Measurements from ENCODE around the gene ETV4. TPM values are rescaled to one million over a fixed set of nuclear protein-coding genes. Genes with fewer than 3 reads are reported as not detected.
A peak's percentile ranks its signal among the peaks of the same experiment; 100 is the strongest.

ETV4 gene
- total and polyA plus RNA-seq, 2 of the 13 experiments (the other 11 are each of a cell fraction or from before 2014, with no cell fraction given), result 128 to 330 TPM

DNA sequence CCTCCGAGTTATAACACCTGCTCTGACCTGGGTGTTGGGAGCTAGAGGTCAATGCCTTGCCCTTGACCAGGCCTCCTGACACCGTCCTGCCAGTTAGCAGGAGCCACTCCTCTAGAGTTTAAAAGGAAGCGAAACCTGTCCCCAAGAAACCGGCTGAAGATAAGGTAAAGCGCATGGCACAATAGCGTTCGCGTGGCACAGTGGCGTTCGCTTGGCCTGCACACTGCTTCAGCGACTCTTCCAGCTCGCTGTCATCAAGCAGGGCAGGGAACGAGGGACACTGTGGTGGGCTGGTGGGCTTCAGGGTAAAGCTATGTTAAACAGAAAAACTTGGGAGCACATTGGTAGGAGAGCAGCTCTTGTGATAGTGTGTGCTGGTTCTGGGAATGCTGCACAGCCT is 28.2 kb upstream of the ETV4 start (continued):
- TF ChIP-seq, protein P1, sequence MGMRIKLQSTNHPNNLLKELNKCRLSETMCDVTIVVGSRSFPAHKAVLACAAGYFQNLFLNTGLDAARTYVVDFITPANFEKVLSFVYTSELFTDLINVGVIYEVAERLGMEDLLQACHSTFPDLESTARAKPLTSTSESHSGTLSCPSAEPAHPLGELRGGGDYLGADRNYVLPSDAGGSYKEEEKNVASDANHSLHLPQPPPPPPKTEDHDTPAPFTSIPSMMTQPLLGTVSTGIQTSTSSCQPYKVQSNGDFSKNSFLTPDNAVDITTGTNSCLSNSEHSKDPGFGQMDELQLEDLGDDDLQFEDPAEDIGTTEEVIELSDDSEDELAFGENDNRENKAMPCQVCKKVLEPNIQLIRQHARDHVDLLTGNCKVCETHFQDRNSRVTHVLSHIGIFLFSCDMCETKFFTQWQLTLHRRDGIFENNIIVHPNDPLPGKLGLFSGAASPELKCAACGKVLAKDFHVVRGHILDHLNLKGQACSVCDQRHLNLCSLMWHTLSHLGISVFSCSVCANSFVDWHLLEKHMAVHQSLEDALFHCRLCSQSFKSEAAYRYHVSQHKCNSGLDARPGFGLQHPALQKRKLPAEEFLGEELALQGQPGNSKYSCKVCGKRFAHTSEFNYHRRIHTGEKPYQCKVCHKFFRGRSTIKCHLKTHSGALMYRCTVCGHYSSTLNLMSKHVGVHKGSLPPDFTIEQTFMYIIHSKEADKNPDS (CRISPR knock-in tag; IDR thresholded peaks at IDR 0.05), result 0 out of 2 replicates have a peak, but pooled peaks have one; percentile 33
- TF ChIP-seq GPN1 (CRISPR knock-in tag; IDR thresholded peaks at IDR 0.05; ENCODE audit: borderline replicate concordance) (no peak), GABPA (IDR thresholded peaks at IDR 0.05; ENCODE audit: low read depth, low read length) (no peak), GABPA (CRISPR knock-in tag; IDR thresholded peaks at IDR 0.05; ENCODE audit: low read depth) (no peak), NR3C1 (CRISPR knock-in tag; IDR thresholded peaks at IDR 0.05) (no peak), CREM (IDR thresholded peaks at IDR 0.05) (no peak), CREM (CRISPR knock-in tag; IDR thresholded peaks at IDR 0.05) (no peak), HOXA3 (CRISPR knock-in tag; IDR thresholded peaks at IDR 0.05) (peak; percentile 11; the same call in 1 of the 2 replicates), ZNF75D (CRISPR knock-in tag; IDR thresholded peaks at IDR 0.05; ENCODE audit: borderline replicate concordance) (no peak), RORA (CRISPR knock-in tag; IDR thresholded peaks at IDR 0.05) (no peak), GLI4 (CRISPR knock-in tag; IDR thresholded peaks at IDR 0.05; ENCODE audit: borderline replicate concordance) (0 out of 2 replicates have a peak, but pooled peaks have one; percentile 11), CHD4 (IDR thresholded peaks at IDR 0.05; ENCODE audit: borderline replicate concordance, low read length) (0 out of 2 replicates have a peak, but pooled peaks have one; percentile 4), KLF16 (CRISPR knock-in tag; IDR thresholded peaks at IDR 0.05) (no peak), SCMH1 (CRISPR knock-in tag; IDR thresholded peaks at IDR 0.05; ENCODE audit: borderline replicate concordance) (no peak), NCOA1 (CRISPR knock-in tag; IDR thresholded peaks at IDR 0.05) (peak; percentile 84), RXRA (CRISPR knock-in tag; IDR thresholded peaks at IDR 0.05) (peak; percentile 22; the same call in 1 of the 2 replicates), HMG20B (CRISPR knock-in tag; conservative IDR thresholded peaks at IDR 0.05) (no peak), SP1 (IDR thresholded peaks at IDR 0.05) (no peak), SP1 (CRISPR knock-in tag; IDR thresholded peaks at IDR 0.05) (no peak), SALL1 (CRISPR knock-in tag; IDR thresholded peaks at IDR 0.05) (peak; percentile 16; the same call in 1 of the 2 replicates), ZNF773 (CRISPR knock-in tag; IDR thresholded peaks at IDR 0.05; ENCODE audit: borderline replicate concordance) (no peak), ZMYM4 (CRISPR knock-in tag; IDR thresholded peaks at IDR 0.05) (0 out of 2 replicates have a peak, but pooled peaks have one; percentile 3), MIER3 (CRISPR knock-in tag; IDR thresholded peaks at IDR 0.05; ENCODE audit: borderline replicate concordance) (no peak), ZFY (CRISPR knock-in tag; IDR thresholded peaks at IDR 0.05) (no peak), PHB2 (IDR thresholded peaks at IDR 0.05; ENCODE audit: partially characterized antibody) (no peak), SP2 (CRISPR knock-in tag; IDR thresholded peaks at IDR 0.05) (no peak), ZNF678 (CRISPR knock-in tag; IDR thresholded peaks at IDR 0.05) (no peak), EED (CRISPR knock-in tag; IDR thresholded peaks at IDR 0.05) (no peak)
- TF ChIP-seq, protein P2, sequence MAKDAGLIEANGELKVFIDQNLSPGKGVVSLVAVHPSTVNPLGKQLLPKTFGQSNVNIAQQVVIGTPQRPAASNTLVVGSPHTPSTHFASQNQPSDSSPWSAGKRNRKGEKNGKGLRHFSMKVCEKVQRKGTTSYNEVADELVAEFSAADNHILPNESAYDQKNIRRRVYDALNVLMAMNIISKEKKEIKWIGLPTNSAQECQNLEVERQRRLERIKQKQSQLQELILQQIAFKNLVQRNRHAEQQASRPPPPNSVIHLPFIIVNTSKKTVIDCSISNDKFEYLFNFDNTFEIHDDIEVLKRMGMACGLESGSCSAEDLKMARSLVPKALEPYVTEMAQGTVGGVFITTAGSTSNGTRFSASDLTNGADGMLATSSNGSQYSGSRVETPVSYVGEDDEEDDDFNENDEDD (CRISPR knock-in tag; IDR thresholded peaks at IDR 0.05; ENCODE audit: borderline replicate concordance), result no peak
- TF ChIP-seq, protein P3, sequence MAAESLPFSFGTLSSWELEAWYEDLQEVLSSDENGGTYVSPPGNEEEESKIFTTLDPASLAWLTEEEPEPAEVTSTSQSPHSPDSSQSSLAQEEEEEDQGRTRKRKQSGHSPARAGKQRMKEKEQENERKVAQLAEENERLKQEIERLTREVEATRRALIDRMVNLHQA (CRISPR knock-in tag; IDR thresholded peaks at IDR 0.05), result no peak
- TF ChIP-seq, protein P4, sequence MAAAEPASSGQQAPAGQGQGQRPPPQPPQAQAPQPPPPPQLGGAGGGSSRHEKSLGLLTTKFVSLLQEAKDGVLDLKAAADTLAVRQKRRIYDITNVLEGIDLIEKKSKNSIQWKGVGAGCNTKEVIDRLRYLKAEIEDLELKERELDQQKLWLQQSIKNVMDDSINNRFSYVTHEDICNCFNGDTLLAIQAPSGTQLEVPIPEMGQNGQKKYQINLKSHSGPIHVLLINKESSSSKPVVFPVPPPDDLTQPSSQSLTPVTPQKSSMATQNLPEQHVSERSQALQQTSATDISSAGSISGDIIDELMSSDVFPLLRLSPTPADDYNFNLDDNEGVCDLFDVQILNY (CRISPR knock-in tag; conservative IDR thresholded peaks at IDR 0.05), result no peak
